ENCODE data around the gene KCNF1.

GRCh38 chr2:10910625-10911024 lies 1.1 kb upstream of the KCNF1 start:
- TF ChIP-seq CTCF (IDR thresholded peaks at IDR 0.05; ENCODE audit: low read depth, low read length, poor library complexity, severe bottlenecking) = no peak
- TF ChIP-seq EZH2phosphoT487 (IDR thresholded peaks at IDR 0.05; ENCODE audit: borderline replicate concordance, low read length) = no peak
